Forelimb muscle (tissue), 1 donor: ENCODE results near the gene KAZN. TPM values are rescaled to one million over a fixed set of nuclear protein-coding genes. Genes with fewer than 3 reads are reported as not detected.

ENCODE experiments used
- DNase-seq: peaks from one replicate; pipeline ENCODE4 v3.0.0-alpha.2; 2013; ENCODE audit warnings: low read depth
- polyA plus RNA-seq: library from polyadenylated mRNA; unstranded; fragments of 120-200 nt; gene quantifications from one replicate; pipeline ENCODE4 v1.2.1, GENCODE V29; 2013; ENCODE audit not compliant: insufficient read length

KAZN gene
- polyA plus RNA-seq, 1 donor = 12.8 TPM

DNA sequence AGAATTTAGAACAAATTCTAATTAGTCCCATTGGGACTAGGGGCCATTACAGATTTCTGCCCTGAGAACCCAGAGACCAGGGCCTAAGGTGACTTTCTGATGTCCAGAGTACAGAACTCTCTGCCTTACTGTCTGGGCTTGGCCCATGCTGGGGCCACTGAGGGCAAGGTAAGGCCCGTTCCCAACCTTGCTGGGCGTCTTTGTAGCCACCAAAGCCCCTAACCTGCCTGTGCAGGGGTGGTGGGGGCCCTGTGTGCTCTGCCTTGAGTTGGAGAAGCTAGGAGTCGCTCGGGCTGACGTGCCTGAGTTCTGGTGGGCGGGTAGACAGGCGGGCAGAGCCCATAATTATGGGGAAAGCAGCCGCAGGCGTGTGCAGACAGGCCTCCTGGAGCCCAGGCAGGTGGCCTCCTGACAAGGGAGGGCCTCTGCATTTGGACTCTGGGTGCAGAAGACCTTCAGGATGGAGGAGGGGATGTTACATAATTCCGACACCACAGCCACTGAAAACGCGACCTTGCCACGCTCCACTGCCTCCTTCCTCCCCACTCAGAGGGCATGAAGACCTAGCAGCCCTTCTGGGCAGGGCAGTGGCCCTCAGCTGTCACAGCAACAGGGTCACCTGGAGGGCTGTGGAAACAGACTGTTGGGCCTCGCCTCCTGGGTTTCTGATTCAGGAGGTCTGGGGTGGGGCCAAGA lies 315.1 kb downstream of the KAZN start:
- no peak for DNase-seq

DNA sequence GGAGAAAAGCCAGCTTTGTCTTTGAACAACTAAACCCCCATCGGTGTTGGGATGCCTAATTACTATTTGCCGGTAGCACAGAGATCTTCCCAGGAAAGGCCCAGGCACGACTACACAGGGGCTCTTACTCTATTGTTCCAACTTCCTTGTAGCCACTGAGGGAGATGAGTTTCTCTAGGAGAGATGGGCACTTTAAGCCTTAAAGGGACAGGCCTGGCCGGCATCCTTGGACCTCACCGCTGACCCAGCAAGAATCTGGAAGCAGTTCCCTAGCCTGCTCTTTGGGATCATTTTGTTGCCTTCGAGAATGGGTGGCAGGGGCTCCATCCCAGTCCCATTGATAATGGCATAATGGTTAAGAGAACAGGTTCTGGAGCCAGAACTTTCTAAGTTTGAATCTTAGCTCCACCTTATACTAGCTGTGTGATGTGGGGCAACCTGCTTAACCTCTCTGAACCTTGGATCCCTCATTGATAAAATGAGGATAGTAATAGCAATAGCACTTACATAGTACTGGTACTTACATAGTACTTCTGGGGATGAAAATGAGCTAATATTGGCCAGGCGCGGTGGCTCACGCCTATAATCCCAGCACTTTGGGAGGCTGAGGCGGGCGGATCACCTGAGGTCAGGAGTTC lies 316.0 kb downstream of the KAZN start:
- no peak for DNase-seq

DNA sequence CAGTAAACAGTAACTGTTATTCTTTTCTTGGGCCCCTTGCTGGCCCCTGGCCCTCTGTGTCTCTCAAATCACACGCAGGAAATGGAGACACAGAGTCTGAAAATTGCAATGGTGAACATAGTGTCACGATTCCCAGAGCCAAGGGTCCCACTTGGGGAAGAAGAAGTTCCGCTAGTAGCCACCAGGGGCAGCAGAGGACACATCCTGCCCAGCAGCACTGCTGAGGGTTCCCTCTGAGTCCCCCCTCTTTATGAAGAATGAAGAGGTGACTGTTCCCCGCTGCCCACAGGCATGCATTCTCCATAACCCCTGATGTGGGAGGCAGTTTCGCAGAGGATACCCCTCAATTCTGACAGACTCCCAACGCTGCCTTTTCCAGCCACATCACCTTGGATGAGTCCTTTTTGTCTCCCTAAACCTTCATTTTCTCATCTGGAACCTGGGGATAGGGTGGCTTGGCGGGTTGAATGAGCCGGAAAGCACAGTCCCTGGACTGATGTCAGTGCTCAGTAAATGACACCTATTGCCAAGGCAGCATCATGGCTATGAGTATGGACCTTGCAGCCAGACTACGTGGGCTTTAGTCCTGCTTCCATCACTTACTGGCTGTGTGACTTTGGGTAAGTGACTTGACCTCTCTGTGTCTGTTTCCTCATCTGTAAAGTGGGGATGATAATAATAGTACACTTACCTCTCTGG lies 317.0 kb downstream of the KAZN start:
- no peak for DNase-seq

DNA sequence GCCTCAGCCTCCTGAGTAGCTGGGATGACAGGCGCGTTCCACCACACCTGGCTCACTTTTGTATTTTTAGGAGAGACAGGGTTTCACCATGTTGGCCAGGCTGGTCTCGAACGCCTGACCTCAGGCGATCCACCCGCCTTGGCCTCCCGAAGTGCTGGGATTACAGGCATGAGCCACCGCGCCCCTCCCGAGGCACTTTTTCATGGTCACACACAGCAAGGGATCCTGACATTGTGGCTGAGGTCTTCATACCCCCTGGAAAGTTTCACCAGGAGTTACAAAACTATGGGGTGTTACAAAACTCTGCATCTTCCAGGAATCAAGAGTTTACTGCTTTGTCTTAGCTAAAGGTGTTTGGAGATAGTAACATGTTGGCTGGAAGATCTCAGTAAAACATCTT lies 320.8 kb downstream of the KAZN start:
- DNase-seq = no peak

DNA sequence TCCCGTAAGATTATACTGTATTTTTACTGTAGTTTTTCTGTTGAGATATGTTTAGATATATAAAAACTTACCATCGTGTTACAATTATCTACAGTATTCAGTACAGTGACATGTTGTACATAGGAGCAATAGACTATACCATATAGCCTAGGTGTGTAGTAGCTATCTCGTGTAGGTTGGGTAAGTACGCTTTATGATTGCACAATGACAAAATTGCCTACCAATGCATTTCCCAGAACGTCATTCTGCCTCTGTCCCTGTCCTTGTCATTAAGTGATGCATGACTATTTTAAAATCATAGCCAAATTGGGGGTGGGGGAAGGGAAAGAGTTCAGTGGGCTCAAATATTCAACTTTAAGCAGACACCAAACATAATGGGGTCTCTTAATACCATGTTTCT lies 321.3 kb downstream of the KAZN start:
- no peak for DNase-seq

DNA sequence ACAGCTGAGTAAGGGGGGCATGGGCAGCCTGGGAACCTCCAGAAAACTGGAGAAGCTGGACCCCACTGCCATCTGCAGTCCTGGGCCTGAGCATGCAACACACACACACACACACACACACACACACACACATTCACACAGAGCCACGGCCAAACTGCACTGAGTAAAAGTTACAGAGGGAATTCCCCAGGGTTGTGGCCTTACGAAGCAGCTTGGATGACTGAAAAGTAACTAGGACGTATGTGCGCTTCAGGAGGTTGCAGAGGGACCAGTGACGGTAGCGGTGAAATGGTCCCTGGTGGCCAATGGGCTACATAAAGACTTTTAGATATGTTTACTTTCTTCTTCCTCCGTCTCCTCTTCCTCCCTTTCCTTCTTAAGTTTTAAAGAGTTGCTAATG lies 322.6 kb downstream of the KAZN start:
- no peak for DNase-seq

DNA sequence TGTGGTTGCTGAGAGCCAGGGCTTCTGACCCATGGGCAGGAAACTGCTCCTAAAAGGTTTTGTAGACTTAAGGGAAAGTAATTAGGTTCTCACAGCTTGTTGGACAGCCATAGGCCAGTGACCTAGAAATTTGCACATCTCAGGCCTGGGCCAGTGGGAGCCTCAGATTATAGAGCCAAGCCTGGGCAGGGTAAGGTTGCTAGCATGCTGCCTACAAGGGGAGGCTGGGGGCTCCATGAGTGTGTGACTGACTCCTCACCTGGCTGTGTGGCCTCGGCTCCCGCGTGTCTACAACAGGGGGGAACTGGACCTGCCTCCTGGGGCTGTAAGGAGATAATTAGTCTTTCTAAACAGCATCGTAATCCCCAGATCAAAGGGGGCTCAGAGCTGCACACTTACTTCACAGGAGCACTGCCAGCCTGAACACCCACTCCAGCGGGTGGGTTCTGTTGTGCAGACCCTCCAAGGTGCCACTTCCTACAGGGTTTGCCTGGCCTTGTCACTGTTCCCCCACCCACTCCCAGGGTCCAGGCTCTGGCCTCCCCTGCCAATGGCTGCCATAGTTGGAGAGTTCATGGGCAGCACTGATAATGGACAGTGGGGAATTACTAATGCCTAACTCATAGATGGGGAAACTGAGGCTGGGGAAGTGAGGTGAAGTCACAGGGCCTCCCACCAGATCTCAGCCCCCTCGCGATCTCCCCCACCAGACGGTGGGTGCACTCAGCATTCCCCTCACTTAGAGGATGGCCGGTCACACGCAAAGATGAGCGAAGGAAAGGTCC lies 324.6 kb downstream of the KAZN start:
- DNase-seq = no peak

DNA sequence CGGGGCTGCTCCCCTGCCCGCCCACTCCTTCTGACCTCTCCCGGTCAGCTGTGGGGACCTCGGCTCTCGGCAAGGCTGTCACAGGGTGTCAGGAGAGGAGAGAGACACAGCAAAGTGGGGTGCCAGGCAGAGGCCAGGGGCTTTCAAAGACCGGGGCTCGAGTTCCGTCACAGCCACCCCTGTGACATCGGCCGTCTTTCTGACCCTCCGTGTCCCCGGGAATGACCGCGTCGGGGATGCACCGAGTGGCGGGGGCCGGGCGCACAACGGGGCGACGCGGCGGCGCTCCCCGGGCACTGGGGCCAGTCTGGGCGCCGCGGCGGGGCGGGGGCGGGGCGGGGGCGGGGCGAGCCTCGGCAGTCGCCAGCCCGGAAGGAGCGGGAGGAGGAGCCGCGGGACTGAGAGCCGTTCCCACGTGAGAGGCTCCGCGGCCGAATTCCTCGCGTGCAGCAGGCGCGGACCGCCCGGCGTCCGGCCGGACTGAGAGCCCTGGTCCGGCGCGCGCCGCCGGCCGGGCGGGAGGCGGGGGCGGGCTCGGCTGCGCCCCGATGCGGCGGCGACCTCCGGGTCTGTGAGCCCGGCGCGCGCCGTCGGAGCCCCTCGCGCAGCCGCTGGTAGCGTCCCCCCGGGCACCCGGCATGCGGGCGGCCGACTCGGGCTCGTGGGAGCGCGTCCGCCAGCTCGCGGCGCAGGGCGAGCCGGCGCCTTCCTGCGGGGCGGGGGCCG lies 325.4 kb downstream of the KAZN start:
- DNase-seq = no peak

DNA sequence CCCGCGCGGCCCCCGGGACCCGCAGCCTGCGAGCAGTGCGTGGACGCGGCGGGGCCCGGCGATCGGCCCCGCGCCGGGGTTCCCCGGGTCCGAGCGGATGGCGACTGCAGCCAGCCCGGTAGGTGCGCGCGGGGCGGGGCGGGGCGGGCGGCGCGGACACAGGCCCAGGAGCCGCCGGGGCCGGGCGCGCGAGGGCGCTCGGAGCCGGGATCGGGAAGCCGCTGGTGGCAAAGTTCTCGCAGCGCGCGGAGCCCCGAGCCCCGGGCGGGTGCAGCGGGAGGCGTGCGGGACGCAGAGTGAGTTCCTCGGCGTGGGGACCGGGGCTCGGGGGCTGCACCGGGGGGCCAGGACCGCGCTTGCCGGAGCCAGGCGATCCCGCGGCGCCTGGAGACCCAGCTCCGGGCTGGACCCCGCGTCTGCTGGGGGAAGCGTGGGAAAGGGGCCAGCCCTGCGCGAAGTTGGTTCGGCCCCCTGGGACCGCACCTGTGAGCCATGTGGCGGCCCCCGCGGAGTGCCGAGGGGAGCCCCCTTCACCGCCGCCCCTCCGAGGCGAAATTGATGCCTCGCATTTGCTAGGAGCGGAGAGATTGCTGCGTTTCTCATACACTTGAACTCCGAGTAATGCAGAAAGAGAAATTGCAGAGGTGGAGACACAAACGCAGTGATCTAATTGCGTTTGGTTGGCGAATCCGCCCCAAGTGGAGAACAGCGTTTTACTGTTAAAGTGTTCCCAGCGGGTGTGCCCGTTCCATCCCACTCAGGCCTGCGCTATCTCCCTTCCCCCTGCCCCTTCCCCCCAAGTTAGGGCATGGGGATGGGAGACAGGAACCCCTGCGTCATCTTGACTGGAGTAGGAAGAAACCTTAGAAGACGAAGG lies 326.2 kb downstream of the KAZN start:
- DNase-seq = no peak

DNA sequence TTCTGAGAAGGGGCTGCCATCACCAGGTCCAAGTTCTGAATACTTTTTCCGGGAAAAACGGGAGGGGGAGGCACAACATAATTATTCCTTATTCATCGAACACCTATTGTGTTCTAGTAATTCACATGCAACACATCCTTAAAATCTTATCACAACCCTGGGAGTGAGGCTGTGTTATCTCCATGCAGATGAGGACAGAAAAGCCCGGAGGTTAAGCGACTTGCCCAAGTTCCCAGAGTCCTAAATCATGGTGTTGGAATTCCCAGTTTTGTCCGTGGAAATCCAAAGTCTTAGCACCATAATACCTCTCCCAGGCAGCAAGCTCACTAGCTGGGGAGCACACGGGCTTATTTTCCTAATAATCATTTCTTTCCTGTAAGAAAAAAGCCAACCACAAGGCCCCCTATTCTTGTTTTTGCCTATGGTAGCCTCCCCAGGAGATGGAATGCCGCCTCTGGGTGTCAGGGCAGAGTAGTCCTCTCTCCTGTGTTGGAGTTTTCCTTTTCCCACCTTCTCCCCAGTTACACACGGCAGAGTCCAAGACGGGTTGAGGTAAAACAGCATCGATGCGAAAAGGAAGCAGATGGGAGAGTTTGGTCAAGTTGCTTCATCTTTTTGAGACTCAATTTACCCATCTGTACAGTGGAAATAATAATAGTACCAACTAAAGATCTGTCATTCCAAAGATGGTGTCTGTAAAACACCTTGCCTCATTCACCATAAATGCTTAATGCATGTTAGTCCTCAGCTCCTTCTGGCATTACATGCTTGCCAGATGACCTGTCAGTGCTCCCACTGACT lies 327.1 kb downstream of the KAZN start:
- DNase-seq = no peak

DNA sequence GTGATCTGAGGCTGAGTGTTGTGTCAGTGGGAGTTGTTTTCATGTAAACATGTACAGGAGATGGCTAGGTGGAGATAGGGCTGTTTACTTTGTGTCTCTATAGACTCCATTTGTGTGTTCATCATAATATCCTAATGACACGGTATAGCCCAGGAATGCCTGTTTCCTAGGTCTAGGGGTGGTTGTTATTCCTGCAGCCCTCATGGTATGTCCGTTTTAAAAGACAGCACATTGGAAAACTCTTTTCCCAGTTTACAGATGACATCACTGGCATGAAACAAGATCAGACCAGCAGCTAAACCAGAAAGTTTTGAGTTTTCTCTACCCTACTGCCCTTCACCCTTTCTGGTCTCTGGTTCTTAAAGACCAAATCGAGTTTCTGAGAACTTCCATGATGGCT lies 327.7 kb downstream of the KAZN start:
- DNase-seq = no peak

DNA sequence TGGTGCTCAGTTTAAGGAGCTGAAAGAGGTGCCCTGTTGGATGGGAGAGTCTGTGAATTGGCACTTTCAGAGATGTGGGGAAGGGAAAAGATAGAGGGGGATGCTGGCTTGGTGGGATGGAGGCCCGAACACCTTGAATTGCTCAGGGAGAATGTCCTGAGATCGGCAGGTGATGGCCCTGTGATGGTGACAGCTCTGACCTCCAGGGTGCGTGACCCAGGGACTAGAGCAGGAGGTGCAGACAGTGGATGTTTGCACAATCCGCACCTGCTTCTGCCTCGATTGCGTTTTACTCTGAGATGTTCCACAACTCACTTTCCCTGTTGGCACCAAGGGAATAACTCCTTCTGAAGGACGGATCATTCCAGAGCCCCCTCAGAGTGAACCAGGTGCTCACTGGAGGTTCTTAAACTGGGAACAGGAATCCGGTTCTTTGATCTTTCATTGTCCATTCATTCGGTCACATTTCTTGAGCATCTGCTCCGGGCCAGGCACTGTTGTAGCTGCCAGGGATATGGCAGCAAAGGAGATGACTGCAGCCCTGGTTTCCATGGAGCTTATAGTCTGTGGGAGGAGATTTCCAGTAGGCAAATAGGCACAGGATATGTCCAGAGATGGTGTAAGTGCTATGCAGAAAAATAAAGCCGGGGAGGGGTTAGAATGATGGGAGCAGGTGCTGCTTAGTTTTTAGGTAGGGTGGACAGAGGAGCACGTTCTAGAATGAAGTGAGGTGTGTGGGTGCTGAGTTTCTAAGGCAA lies 328.5 kb downstream of the KAZN start:
- DNase-seq = no peak

DNA sequence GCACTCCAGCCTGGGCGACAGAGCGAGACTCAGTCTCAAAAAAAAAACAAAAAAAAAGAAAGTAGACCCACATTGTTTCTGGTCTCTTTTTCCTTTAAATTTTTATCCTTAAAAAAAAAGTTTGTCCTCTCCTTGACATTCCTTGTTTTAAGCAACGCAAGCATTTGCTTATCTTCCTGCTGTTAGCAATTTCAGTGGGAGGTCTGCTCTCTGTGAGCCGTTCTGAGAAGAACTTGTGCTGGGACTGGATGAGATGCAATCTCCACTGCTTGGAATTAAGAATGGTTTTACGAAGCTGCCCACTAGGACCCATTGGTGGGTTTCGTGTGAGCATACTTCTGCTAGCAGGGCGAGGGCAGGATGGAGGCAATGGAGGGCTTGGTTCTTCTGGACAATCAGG lies 329.9 kb downstream of the KAZN start:
- DNase-seq = no peak

DNA sequence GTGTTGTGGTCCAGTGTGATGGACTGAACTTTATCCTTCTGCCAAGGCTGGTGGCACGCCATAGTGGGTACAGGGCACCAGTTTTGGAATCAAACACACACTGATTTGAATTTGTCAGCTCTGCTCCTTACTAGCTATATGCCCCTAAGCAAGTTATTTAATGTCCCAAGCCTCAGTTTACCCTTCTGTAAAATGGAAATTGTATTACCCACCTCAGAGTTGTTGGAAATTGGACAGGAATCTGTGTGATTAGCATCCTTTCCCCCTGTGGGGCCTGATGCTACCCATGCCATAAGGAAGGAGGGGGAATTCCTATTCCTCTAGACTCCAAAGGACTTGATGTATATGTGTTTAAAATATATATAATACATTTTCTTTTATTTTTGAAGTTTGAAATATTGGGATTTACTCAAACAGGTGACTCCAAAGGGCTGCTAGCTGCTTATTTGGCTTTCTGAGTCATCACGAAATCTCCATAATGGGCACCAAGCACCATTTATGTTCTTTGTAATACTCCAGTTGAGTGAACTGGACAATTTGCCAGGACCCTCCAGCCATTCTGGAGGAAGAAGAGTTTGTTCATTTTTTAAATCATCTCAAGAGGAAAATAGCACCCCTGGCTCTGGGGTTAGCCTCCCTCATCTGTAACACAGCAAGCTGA lies 330.5 kb downstream of the KAZN start:
- no peak for DNase-seq

DNA sequence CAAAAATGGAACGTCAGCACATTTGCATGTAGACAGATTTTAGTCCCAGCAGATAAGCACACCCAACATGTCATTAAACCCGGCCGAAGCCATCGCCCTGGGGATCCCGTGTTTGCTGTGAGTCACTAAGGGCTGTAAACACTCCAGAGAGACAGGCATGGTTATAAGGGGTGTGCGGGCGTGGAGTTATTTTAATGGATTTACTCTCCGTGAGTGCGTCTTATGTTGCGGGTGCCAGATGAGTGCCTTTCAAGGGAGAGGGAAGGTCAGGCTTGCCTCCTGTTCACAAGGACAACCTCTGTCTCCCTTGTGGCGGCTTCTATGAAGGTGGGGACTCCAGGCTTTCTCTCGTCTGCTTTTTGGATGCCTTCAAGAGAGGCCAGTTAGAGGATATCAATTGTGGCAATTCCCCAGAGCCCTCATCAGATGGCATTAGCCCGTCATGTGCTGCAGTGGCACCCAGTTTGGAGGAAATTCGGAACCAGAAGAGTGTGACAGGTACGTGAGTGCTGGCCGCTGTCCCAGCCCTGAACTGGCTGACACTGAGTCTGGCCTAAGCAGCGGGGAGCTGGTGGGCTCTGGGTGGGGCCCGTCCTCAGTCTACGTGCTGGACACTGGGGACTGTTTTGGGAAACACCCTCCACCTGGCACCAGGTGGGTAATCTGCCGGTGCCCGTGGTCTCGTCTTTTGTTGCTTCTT lies 331.2 kb downstream of the KAZN start:
- no peak for DNase-seq

DNA sequence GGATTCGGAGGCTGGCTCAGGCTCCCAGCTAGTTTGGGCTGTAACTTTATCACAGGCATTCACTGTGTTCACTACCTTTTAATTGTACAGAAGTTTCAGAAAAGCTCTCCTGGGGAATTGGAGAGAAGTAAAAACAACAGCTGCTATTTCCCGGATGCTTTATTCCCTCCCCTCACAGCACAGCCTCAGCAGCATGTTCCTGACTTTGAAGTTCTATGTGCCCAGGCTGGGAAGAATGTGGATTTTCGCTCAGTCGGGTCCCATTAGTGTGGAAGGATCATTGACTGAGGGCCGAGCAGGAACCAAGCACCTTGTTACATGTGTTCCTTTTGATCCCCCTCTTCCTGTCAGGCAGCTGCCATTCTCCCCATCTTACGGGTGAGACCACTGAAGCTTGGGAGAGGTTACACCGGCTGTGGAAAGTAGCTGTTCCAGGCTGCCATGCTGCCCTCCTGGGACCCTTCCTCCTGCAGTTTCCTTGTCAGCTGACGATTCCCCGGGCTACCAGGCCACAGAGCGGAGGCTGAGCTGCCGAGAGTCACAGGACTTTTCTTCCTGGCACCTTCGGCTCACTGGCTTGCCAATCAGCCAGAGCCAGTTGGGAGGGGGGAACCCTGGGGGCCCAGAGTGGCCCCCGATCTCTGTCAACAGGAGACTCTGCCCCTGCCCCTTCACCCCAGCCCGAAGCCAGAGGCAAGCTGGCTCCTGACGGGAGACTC lies 331.9 kb downstream of the KAZN start:
- no peak for DNase-seq

DNA sequence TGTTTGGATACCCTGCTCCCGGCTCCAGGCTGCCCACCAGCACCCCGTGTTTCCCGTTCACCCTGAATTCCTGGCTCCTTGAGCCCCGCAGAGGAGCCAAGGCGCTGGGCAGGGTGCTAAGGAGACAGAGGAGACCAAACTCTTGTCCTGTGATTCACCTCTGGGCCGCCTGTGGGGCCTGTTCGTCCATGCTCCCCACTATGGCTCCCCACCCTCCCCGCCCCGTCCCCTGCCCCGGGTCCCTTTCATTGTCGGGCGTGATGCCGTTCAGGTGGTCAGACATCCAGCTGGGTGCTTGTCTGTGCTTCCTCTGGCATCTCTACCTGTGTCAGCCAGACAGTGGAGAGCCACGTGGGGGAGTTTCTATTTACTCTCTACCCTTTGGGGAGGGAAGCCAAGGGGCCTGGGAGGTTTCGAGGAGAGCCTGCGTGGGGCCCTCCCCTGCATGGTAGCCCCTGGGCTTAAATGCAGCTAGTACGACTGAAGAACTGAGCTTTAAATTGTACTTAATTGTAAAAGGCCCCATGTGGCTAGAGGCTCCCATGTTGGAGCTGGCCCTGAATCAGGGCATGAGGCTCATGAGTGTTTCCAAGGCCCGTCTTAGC lies 333.7 kb downstream of the KAZN start:
- no peak for DNase-seq
